ENCODE results near the gene SLC34A3. TPM values are rescaled to one million over a fixed set of nuclear protein-coding genes. Genes with fewer than 3 reads are reported as not detected.

Gene SLC34A3
- total and polyA plus RNA-seq, 2 donors (not counting 3 experiments of a cell fraction or from before 2014, with no cell fraction given): not detected

GRCh38 chr9:137184881-137185660, 45.6 kb upstream of the SLC34A3 start:
- dilution Hi-C loops (cut with MboI; ENCODE audit: extremely low pct_ligation_motif_present, low sequenced_read_pairs) (no loop called here), intact Hi-C loops (cut with micrococcal nuclease) (no loop called here)
- no peak overlapping the region for H3K4me3 ChIP-seq (replicated peaks in 1 of 3; ENCODE audit: insufficient read depth in 1 of 3, low read depth in 1 of 3, low read length in 3 of 3)
- no peak overlapping the region for H2AFZ ChIP-seq (ENCODE audit: low read depth, low read length)
- BruUV-seq (replicated peaks): no TSS peak
- peaks cover 29% of the 10 kb centered on the region for H3K79me2 ChIP-seq (ENCODE audit: control insufficient read depth, insufficient read depth, low read length)
- no peak for DNase-seq (ENCODE audit: low read depth, low spot score)
- H3K27me3 ChIP-seq (ENCODE audit: control insufficient read depth in 2 of 2, insufficient read depth in 2 of 2, low read length in 2 of 2): no peaks in the 10 kb centered on the region
- H3K4me1 ChIP-seq (ENCODE audit: control insufficient read depth, extremely low read depth, insufficient read depth, low read length): peaks cover 17% of the 10 kb centered on the region
- POLR2A ChIA-PET: no interaction called here
- TF ChIP-seq FOS (IDR thresholded peaks at IDR 0.05; ENCODE audit: borderline replicate concordance, insufficient read depth, low read length): no peak
- no peak overlapping the region for H3K9ac ChIP-seq (replicated peaks; ENCODE audit: extremely low read depth, insufficient read depth, low read length)
- FAIRE-seq: no peak
- no peaks in the 10 kb centered on the region for H3K9me1 ChIP-seq (replicated peaks; ENCODE audit: control insufficient read depth, extremely low read depth, insufficient read depth, low read length)
- H3K9me3 ChIP-seq (replicated peaks; ENCODE audit: control insufficient read depth, insufficient read depth, low read length): no peaks in the 10 kb centered on the region
- peaks cover 0 to 50% of the 10 kb centered on the region in 2 experiments for H3K36me3 ChIP-seq (ENCODE audit: control insufficient read depth in 2 of 2, extremely low read depth in 1 of 2, insufficient read depth in 2 of 2, low read length in 2 of 2)
- CTCF ChIA-PET: no interaction called here
- no peak overlapping the region for H3K27ac ChIP-seq (ENCODE audit: insufficient read depth, low read depth, low read length)
- no peaks in the 10 kb centered on the region for H4K20me1 ChIP-seq (replicated peaks; ENCODE audit: control insufficient read depth, extremely low read depth, insufficient read depth, low read length)
- no peak overlapping the region for H3K4me2 ChIP-seq (ENCODE audit: insufficient read depth, low read length)

GRCh38 chr9:137185921-137186320, 44.8 kb upstream of the SLC34A3 start:
- dilution Hi-C loops (cut with MboI; ENCODE audit: extremely low pct_ligation_motif_present, low sequenced_read_pairs): no loop called here
- TF ChIP-seq EZH2 (IDR thresholded peaks at IDR 0.05; ENCODE audit: borderline replicate concordance, low read depth, low read length, severe bottlenecking) (no peak), JUN (IDR thresholded peaks at IDR 0.05; ENCODE audit: borderline replicate concordance, insufficient read depth, insufficient read length, low read depth) (no peak), GATA2 (IDR thresholded peaks at IDR 0.05; ENCODE audit: insufficient read depth, insufficient read length, low read depth, low read length) (no peak)
- no peak for FAIRE-seq
- intact Hi-C loops (cut with micrococcal nuclease): no loop called here
- BruUV-seq (replicated peaks): no TSS peak
- Histone ChIP-seq H3K4me3 (replicated peaks in 1 of 3; ENCODE audit: insufficient read depth in 1 of 3, low read depth in 1 of 3, low read length in 3 of 3) (no peak overlapping the region), H2AFZ (ENCODE audit: low read depth, low read length) (no peak overlapping the region), H3K4me1 (ENCODE audit: control insufficient read depth, extremely low read depth, insufficient read depth, low read length) (peaks cover 17% of the 10 kb centered on the region), H3K27me3 (ENCODE audit: control insufficient read depth in 2 of 2, insufficient read depth in 2 of 2, low read length in 2 of 2) (no peaks in the 10 kb centered on the region), H4K20me1 (replicated peaks; ENCODE audit: control insufficient read depth, extremely low read depth, insufficient read depth, low read length) (no peaks in the 10 kb centered on the region), H3K27ac (ENCODE audit: insufficient read depth, low read depth, low read length) (no peak overlapping the region), H3K79me2 (ENCODE audit: control insufficient read depth, insufficient read depth, low read length) (peaks cover 33% of the 10 kb centered on the region), H3K9ac (replicated peaks; ENCODE audit: extremely low read depth, insufficient read depth, low read length) (no peak overlapping the region), H3K9me1 (replicated peaks; ENCODE audit: control insufficient read depth, extremely low read depth, insufficient read depth, low read length) (no peaks in the 10 kb centered on the region), H3K4me2 (ENCODE audit: insufficient read depth, low read length) (no peak overlapping the region), H3K36me3 (ENCODE audit: control insufficient read depth in 2 of 2, extremely low read depth in 1 of 2, insufficient read depth in 2 of 2, low read length in 2 of 2) (peaks cover 0 to 43% of the 10 kb centered on the region in 2 experiments), H3K9me3 (replicated peaks; ENCODE audit: control insufficient read depth, insufficient read depth, low read length) (no peaks in the 10 kb centered on the region)
- ChIA-PET POLR2A (no interaction called here), CTCF (no interaction called here)
- DNase-seq (ENCODE audit: low read depth, low spot score): no peak
